Naive thymus-derived CD4-positive, alpha-beta T cell (primary cell): ENCODE measurements around the gene TRIM66. TPM values are rescaled to one million over a fixed set of nuclear protein-coding genes. Genes with fewer than 3 reads are reported as not detected.

ENCODE experiments used
- ATAC-seq: fragments of 150-1000 bp; cut with Tn5 transposase; 2 replicates; pipeline ENCODE4 v1.10.0; 2021; ENCODE audit warnings: mild to moderate bottlenecking, moderate library complexity
- CTCF ChIA-PET: fragments of 350-600 bp; sonication (Branson Sonifier 250); formaldehyde crosslinking; loops from one replicate; lab custom pipeline; 2021; ENCODE audit warnings: antibody characterized with exemption; lab: Charles Lee
- POLR2A ChIA-PET: fragments of 350-600 bp; sonication (Branson Sonifier 250); formaldehyde crosslinking; loops from one replicate; lab custom pipeline; 2021; ENCODE audit warnings: antibody characterized with exemption, inconsistent platforms; lab: Charles Lee
- DNase-seq, 9 donors: peaks; one replicate each; pipeline versions ENCODE4 v3.0.0 to v3.0.0-alpha.2; 2020 to 2022; ENCODE audit warnings: mixed read lengths in 1 of 9
- H3K27ac ChIP-seq: one replicate; pipeline ENCODE4 v1.7.0; 2013; ENCODE audit warnings: mild to moderate bottlenecking, low read depth, low read length, moderate library complexity
- H3K27me3 ChIP-seq, 2 donors: one replicate each; pipeline ENCODE4 v1.7.0; 2013; ENCODE audit warnings: low read length in 2 of 2, mild to moderate bottlenecking in 2 of 2, moderate library complexity in 2 of 2; ENCODE audit not compliant: control insufficient read depth in 2 of 2, insufficient read depth in 2 of 2
- H3K36me3 ChIP-seq, 3 experiments: 1 replicate in 2 of 3; 2 replicates in 1 of 3; pipeline ENCODE4 v1.7.0; 2013; ENCODE audit warnings: low read length in 3 of 3, mild to moderate bottlenecking in 3 of 3, moderate library complexity in 1 of 3; ENCODE audit not compliant: insufficient read depth in 3 of 3, control insufficient read depth in 2 of 3
- H3K4me1 ChIP-seq, 2 donors: one replicate each; pipeline ENCODE4 v1.7.0; 2013; ENCODE audit warnings: low read length in 2 of 2, mild to moderate bottlenecking in 2 of 2, moderate library complexity in 1 of 2; ENCODE audit not compliant: control insufficient read depth in 2 of 2, insufficient read depth in 2 of 2
- H3K4me3 ChIP-seq: 2 replicates; pipeline ENCODE4 v1.7.0; 2013; ENCODE audit warnings: mild to moderate bottlenecking, low read length
- H3K9me3 ChIP-seq, 3 experiments: 1 replicate in 2 of 3; 2 replicates in 1 of 3; pipeline ENCODE4 v1.7.0; 2013; ENCODE audit warnings: low read length in 3 of 3; ENCODE audit not compliant: control insufficient read depth in 2 of 3
- H3K27ac Mint-ChIP-seq, 9 donors: one replicate each; pipeline ENCODE4 v1.8.0; 2020 to 2022; ENCODE audit warnings: mixed read lengths in 9 of 9, mild to moderate bottlenecking in 8 of 9, moderate library complexity in 5 of 9, inconsistent platforms in 2 of 9
- H3K27me3 Mint-ChIP-seq, 5 donors: one replicate each; pipeline ENCODE4 v1.8.0; 2021 to 2022; ENCODE audit warnings: mixed read lengths in 5 of 5, mild to moderate bottlenecking in 1 of 5
- H3K36me3 Mint-ChIP-seq, 5 donors: one replicate each; pipeline ENCODE4 v1.8.0; 2020 to 2022; ENCODE audit warnings: mixed read lengths in 5 of 5, mild to moderate bottlenecking in 3 of 5, inconsistent platforms in 1 of 5
- H3K4me1 Mint-ChIP-seq, 7 donors: one replicate each; pipeline ENCODE4 v1.8.0; 2020 to 2022; ENCODE audit warnings: mixed read lengths in 7 of 7, mild to moderate bottlenecking in 3 of 7, inconsistent platforms in 1 of 7
- H3K4me3 Mint-ChIP-seq, 10 donors: one replicate each; pipeline ENCODE4 v1.8.0; 2020 to 2022; ENCODE audit warnings: mild to moderate bottlenecking in 10 of 10, mixed read lengths in 10 of 10, moderate library complexity in 6 of 10, inconsistent platforms in 2 of 10
- H3K9me3 Mint-ChIP-seq, 11 donors: one replicate each; pipeline ENCODE4 v1.8.0; 2020 to 2022; ENCODE audit warnings: mixed read lengths in 11 of 11, mild to moderate bottlenecking in 4 of 11, inconsistent platforms in 1 of 11, moderate library complexity in 1 of 11
- intact Hi-C, 2 donors: fragments of 100-400 bp; cut with micrococcal nuclease; formaldehyde crosslinking; loops; one replicate each; pipeline ENCODE4 v1.15.1; 2023
- polyA plus RNA-seq, 2 donors: library from polyadenylated mRNA; unstranded; fragments of 300-500 nt; fragmentation: Illumina TruSeq; gene quantifications; one replicate each; pipeline ENCODE4 v1.2.3, GENCODE V29; 2021
- total RNA-seq, 6 experiments: library from RNA in 5 of 6; stranded (reverse) in 5 of 6; gene quantifications; 1 replicate in 5 of 6; 2 replicates in 1 of 6; pipeline ENCODE4 v1.2.3 and lab custom pipeline; 2021 to 2026

Gene TRIM66
- total and polyA plus RNA-seq, 7 experiments from 2014 or later, result 0.32 to 37.6 (median 23.2) TPM

GRCh38 chr11:8634498-8634897 is 48.0 kb downstream of the TRIM66 start:
- ATAC-seq, result no peak
- H3K36me3 Mint-ChIP-seq, result peaks cover 23 to 85% (median 55%) of the 10 kb centered on the region in 5 donors
- POLR2A ChIA-PET, result no interaction called here

GRCh38 chr11:8631395-8632118 is 50.9 kb downstream of the TRIM66 start:
- no peak overlapping the region for H3K27ac ChIP-seq
- no peak overlapping the region for H3K4me3 Mint-ChIP-seq
- CTCF ChIA-PET, result no interaction called here
- peak overlapping the region in 1 of 9 donors; percentile 68 for H3K27ac Mint-ChIP-seq
- ATAC-seq (no peak), DNase-seq (no peak)
- POLR2A ChIA-PET, result no interaction called here
- peaks cover 0 to 9% (median 3%) of the 10 kb centered on the region in 11 donors for H3K9me3 Mint-ChIP-seq
- intact Hi-C loops, result no loop called here
- no peaks in the 10 kb centered on the region for H3K4me1 Mint-ChIP-seq
- H3K27me3 ChIP-seq, result no peaks in the 10 kb centered on the region
- no peaks in the 10 kb centered on the region for H3K9me3 ChIP-seq
- peaks cover under 1 to 18% (median 10%) of the 10 kb centered on the region in 3 experiments for H3K36me3 ChIP-seq
- no peaks in the 10 kb centered on the region for H3K4me1 ChIP-seq
- peaks cover 13 to 62% (median 31%) of the 10 kb centered on the region in 5 donors for H3K36me3 Mint-ChIP-seq
- no peaks in the 10 kb centered on the region for H3K27me3 Mint-ChIP-seq
- no peak overlapping the region for H3K4me3 ChIP-seq

More at GRCh38 chr11:8634498-8634897, 48.0 kb downstream of the TRIM66 start:
- CTCF ChIA-PET, result no interaction called here
- intact Hi-C loops, result no loop called here
- Histone ChIP-seq H3K4me1 (no peaks in the 10 kb centered on the region), H3K4me3 (no peak overlapping the region), H3K27ac (no peak overlapping the region), H3K9me3 (no peaks in the 10 kb centered on the region), H3K27me3 (no peaks in the 10 kb centered on the region), H3K36me3 (peaks cover 3 to 46% (median 14%) of the 10 kb centered on the region in 3 experiments)
- peaks cover 0 to 14% (median 6%) of the 10 kb centered on the region in 11 donors for H3K9me3 Mint-ChIP-seq
- no peak for DNase-seq
- no peak overlapping the region for H3K27ac Mint-ChIP-seq
- H3K4me1 Mint-ChIP-seq, result no peaks in the 10 kb centered on the region
- no peak overlapping the region for H3K4me3 Mint-ChIP-seq
- H3K27me3 Mint-ChIP-seq, result no peaks in the 10 kb centered on the region

DNA sequence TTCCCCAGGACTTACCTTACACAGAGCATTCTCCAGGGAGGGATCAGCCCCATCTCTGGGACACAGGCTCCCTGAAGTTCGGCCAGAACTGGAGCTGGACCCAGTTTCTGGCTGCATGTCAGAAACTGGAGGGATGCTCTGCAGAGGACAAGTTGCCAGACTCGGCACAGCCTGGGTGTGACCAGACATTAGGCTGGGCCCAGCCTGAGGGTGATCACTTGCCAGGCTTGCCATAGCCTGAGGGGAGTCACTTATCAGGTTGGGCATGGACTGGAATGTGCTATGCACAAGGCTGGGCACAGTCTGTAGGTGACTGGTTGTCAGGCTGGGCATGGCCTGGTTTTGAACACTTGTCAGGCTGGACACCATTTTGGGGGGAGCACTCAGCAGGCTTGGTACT is 57.8 kb downstream of the TRIM66 start:
- ChIA-PET CTCF (no interaction called here), POLR2A (no interaction called here)
- Histone ChIP-seq H3K4me1 (no peaks in the 10 kb centered on the region), H3K9me3 (no peaks in the 10 kb centered on the region), H3K27ac (no peak overlapping the region), H3K4me3 (no peak overlapping the region), H3K36me3 (peaks cover 0 to 60% (median 15%) of the 10 kb centered on the region in 3 experiments), H3K27me3 (no peaks in the 10 kb centered on the region)
- H3K9me3 Mint-ChIP-seq, result no peaks in the 10 kb centered on the region
- H3K4me3 Mint-ChIP-seq, result no peak overlapping the region
- intact Hi-C loops, result no loop called here
- no peaks in the 10 kb centered on the region for H3K27me3 Mint-ChIP-seq
- ATAC-seq, result no peak
- no peak for DNase-seq
- H3K36me3 Mint-ChIP-seq, result peaks cover 0 to 56% (median 16%) of the 10 kb centered on the region in 5 donors
- H3K4me1 Mint-ChIP-seq, result no peaks in the 10 kb centered on the region
- no peak overlapping the region for H3K27ac Mint-ChIP-seq

DNA sequence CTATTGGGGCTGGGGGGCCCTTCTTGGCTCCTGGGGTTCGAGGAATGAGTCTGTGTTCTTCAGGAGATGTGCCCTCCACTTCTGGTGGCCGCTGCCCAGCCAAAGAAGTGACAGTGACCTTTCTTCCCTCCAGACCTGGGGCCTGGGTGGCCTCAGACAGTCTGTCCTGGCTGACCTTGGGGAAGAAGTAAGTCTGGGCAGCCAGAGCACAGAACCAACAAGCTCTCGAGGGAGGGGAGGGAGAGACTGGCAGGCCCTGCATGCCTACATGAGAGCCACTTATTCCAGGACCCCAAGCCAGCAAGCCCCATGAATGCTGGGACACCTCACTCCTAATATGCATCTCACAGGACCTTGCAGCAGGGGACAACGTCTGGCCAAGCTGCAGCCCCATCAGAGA is 61.3 kb downstream of the TRIM66 start:
- Histone ChIP-seq H3K9me3 (no peaks in the 10 kb centered on the region), H3K36me3 (peaks cover 0 to 93% (median 15%) of the 10 kb centered on the region in 3 experiments), H3K4me1 (no peaks in the 10 kb centered on the region), H3K27ac (no peak overlapping the region), H3K4me3 (no peak overlapping the region), H3K27me3 (no peaks in the 10 kb centered on the region)
- no peak overlapping the region for H3K4me3 Mint-ChIP-seq
- H3K9me3 Mint-ChIP-seq, result no peaks in the 10 kb centered on the region
- no peak for ATAC-seq
- intact Hi-C loops, result no loop called here
- ChIA-PET POLR2A (no interaction called here), CTCF (no interaction called here)
- no peaks in the 10 kb centered on the region for H3K27me3 Mint-ChIP-seq
- H3K36me3 Mint-ChIP-seq, result peaks cover 0 to 74% (median 28%) of the 10 kb centered on the region in 5 donors
- no peak for DNase-seq
- no peaks in the 10 kb centered on the region for H3K4me1 Mint-ChIP-seq
- no peak overlapping the region for H3K27ac Mint-ChIP-seq

GRCh38 chr11:8617063-8617462 is 65.4 kb downstream of the TRIM66 start:
- CTCF ChIA-PET, result no interaction called here
- H3K9me3 Mint-ChIP-seq, result peaks cover 0 to 1% (median 0%) of the 10 kb centered on the region in 11 donors
- peaks cover 0 to 69% (median 22%) of the 10 kb centered on the region in 5 donors for H3K36me3 Mint-ChIP-seq
- no peaks in the 10 kb centered on the region for H3K4me1 ChIP-seq
- H3K27me3 ChIP-seq, result no peaks in the 10 kb centered on the region
- no peaks in the 10 kb centered on the region for H3K4me1 Mint-ChIP-seq
- no peaks in the 10 kb centered on the region for H3K9me3 ChIP-seq
- peaks cover 0 to 68% (median 7%) of the 10 kb centered on the region in 3 experiments for H3K36me3 ChIP-seq
- DNase-seq (no peak), ATAC-seq (no peak)
- POLR2A ChIA-PET, result no interaction called here
- H3K4me3 ChIP-seq, result no peak overlapping the region
- H3K27me3 Mint-ChIP-seq, result no peaks in the 10 kb centered on the region
- H3K27ac Mint-ChIP-seq, result no peak overlapping the region
- no peak overlapping the region for H3K27ac ChIP-seq
- no peak overlapping the region for H3K4me3 Mint-ChIP-seq
- intact Hi-C loops, result no loop called here

GRCh38 chr11:8615291-8616032 is 67.0 kb downstream of the TRIM66 start:
- intact Hi-C loops, result no loop called here
- Mint-ChIP-seq H3K36me3 (peaks cover 0 to 54% (median 22%) of the 10 kb centered on the region in 5 donors), H3K27me3 (no peaks in the 10 kb centered on the region), H3K9me3 (peaks cover 0 to 1% (median 0%) of the 10 kb centered on the region in 11 donors), H3K4me3 (no peak overlapping the region), H3K27ac (no peak overlapping the region), H3K4me1 (peaks cover 0 to 6% (median 5%) of the 10 kb centered on the region in 7 donors)
- POLR2A ChIA-PET, result no interaction called here
- Histone ChIP-seq H3K4me1 (peaks cover 0 to 3% of the 10 kb centered on the region in 2 donors), H3K27me3 (no peaks in the 10 kb centered on the region), H3K9me3 (no peaks in the 10 kb centered on the region), H3K4me3 (no peak overlapping the region), H3K36me3 (peaks cover 0 to 52% (median 0%) of the 10 kb centered on the region in 3 experiments), H3K27ac (no peak overlapping the region)
- CTCF ChIA-PET, result interaction anchor here (0.7 kb wide), 1 partner anchor 79 kb away, joined by 4 read pairs; no protein-coding TSS in a partner anchor
- DNase-seq, result no peak
- no peak for ATAC-seq
